Stimulated activated CD8-positive, alpha-beta memory T cell treated with anti-CD3 and anti-CD28 coated beads, Interleukin-7, amount 100 ng/mL, for 4 hours (primary cell): ENCODE measurements around the gene VPS26C.
"Not testable (repeated sequence)": the region's sequence is repeated elsewhere in the genome, so short reads cannot be mapped to it uniquely, and the experiment has no call there.

Experiments used
- DNase-seq, 2 donors: peaks; one replicate each; pipeline ENCODE4 v3.0.0-alpha.2; 2020; ENCODE audit warnings: low read depth in 2 of 2

VPS26C gene

GRCh38 chr21:37267269-37268185 lies at the start of gene VPS26C:
Gene VPS26C (minus strand): TSS chr21:37267334. CDS start chr21:37267294, 40 bp downstream.
- DNase-seq = peak; percentile 98 to 99

DNA sequence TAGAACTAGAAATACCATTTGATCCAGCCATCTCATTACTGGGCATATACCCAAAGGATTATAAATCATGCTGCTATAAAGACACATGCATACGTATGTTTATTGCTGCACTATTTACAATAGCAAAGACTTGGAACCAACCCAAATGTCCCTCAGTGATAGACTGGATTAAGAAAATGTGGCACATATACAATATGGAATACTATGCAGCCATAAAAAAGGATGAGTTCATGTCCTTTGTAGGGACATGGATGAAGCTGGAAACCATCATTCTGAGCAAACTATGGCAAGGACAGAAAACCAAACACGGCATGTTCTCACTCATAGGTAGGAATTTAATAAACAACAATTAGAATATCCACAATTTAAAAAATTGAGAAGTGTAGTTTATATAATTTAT lies 48.9 kb upstream of the VPS26C start:
- not testable (repeated sequence) for DNase-seq

- no peak for DNase-seq
These were observed 33.1 kb upstream of the VPS26C start for GRCh38 chr21:37300114-37300751.

- DNase-seq = no peak
These were observed 30.2 kb upstream of the VPS26C start for GRCh38 chr21:37297364-37297763.

DNA sequence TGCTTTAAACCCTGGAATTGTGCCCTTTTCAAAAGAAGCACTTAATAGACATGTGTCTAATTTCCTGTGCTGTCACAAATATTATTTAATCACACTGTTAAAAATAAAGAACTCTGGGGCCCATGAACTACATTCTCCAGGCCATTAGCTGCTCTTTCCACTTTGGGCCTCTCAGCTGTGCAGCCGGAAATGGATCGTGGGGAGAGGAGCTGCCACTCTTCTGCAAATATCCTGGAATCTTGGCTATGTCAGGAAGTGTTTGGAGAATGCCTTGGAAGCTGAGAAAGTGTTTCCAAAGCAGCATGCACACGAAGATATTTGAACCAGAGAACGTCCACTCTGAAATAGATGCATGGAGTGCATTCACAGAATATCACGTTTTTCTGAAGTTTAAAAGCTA lies 27.5 kb upstream of the VPS26C start:
- no peak for DNase-seq

DNA sequence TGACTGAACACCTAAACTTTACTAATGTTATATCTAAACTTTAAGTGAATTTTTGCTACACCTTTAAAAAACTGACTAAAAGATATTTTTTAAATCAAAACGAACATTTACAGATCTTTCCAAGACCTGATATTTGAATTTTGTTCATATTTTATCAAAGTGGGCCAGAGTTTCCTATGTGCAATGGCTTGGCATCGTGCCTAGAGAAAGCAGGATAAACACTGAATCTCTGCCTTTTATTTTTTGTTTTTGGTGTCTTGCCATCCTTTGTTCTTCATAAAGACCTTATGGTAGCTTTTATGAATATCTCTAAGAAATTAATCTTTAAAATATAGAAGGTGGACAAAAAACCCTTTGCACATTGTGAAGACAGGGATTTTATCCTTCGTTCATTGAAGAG lies 25.8 kb upstream of the VPS26C start:
- no peak for DNase-seq

DNA sequence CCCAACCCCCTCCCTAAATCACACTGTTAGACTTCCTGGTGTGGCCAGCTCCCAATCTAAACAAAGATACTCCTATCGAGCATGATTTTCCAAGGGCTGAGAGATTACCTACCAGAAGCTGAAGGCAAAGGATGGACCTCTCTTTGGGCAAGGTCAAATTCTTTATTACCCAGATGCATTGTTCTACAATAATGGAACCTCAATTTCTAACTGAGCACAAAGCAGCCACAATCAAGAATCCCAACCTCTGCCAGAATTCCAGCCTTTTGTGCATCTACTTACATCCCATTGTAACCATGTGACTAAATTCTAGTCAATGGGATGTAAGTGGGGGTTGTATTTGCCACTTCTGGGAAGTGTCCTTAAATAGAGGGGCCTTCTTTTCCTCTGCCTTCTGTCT lies 24.9 kb upstream of the VPS26C start:
- no peak for DNase-seq

DNA sequence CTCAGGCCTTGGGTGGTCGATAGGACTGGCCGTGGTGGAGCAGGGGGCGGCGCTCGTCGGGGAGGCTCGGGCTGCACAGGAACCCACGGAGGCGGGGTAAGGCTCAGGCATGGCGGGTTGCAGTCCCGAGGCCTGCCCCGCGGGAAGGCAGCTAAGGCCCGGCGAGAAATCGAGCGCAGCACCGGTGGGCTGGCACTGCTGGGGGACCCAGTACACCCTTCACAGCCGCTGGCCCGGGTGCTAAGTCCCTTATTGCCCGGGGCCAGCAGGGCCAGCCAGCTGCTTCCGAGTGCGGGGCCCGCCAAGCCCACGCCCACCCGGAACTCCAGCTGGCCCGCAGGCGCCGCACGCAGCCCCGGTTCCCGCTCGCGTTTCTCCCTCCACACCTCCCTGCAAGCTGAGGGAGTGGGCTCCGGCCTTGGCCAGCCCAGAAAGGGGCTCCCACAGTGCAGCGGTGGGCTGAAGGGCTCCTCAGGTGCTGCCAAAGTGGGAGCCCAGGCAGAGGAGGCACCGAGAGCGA lies 16.1 kb upstream of the VPS26C start:
- not testable (repeated sequence) for DNase-seq

DNA sequence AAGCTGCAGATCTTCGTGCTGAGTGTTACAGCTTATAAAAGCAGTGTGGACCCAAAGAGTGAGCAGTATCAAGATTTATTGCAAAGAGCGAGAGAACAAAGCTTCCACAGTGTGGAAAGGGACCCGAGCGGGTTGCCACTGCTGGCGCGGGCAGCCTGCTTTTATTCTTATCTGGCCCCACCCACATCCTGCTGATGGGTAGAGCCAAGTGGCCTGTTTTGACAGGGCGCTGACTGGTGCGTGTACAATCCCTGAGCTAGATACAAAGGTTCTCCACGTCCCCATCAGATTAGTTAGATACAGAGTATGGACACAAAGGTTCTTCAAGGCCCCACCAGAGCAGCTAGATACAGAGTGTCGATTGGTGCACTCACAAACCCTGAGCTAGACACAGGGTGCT lies 15.5 kb upstream of the VPS26C start:
- DNase-seq = not testable (repeated sequence)

GRCh38 chr21:37281993-37282392 lies 14.9 kb upstream of the VPS26C start:
- no peak for DNase-seq

GRCh38 chr21:37281579-37281978 lies 14.4 kb upstream of the VPS26C start:
- no peak for DNase-seq

- DNase-seq = not testable (repeated sequence)
These were observed 12.1 kb upstream of the VPS26C start for GRCh38 chr21:37279271-37279670.

GRCh38 chr21:37278199-37278598 lies 11.1 kb upstream of the VPS26C start:
- no peak for DNase-seq

DNA sequence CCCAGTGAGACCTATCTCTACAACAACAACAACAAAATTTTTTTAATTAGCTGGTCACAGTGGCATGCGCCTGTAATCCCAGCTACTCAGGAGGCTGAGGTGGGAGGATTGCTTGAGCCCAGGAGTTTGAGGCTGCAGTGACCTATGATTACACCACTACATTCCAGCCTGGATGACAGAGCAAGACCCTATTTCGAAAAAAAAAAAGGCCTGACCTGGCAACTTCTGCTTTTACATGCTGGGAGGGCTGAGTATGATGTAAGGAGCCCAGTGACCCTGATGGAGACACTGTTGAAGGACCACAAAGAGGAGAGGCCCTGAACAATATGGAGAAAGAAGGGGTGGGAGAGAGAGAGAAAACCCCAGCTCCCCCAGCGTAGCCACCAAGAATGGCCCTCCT lies 9.2 kb upstream of the VPS26C start:
- DNase-seq = no peak

- DNase-seq = no peak
These were observed 7.0 kb upstream of the VPS26C start for GRCh38 chr21:37273911-37274690.

- no peak for DNase-seq
These were observed 6.3 kb upstream of the VPS26C start for GRCh38 chr21:37273440-37273839.

DNA sequence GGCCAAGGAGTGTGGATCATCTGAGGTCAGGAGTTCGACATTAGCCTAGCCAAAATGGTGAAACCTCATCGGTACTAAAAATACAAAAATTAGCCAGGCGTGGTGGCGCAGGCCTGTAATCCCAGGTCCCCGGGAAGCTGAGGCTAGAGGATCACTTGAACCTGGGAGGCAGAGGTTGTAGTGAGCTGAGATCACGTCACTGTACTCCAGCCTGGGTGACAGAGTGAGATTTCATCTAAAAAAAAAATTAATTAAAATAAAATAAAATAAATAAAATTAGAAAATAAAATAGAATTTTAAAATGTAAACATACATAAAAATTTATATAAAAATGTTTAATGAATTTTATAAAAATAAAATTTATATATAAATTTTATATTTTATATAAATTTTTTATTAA lies 5.8 kb upstream of the VPS26C start:
- no peak for DNase-seq

- DNase-seq = no peak
These were observed 3.6 kb upstream of the VPS26C start for GRCh38 chr21:37270576-37271365.

DNA sequence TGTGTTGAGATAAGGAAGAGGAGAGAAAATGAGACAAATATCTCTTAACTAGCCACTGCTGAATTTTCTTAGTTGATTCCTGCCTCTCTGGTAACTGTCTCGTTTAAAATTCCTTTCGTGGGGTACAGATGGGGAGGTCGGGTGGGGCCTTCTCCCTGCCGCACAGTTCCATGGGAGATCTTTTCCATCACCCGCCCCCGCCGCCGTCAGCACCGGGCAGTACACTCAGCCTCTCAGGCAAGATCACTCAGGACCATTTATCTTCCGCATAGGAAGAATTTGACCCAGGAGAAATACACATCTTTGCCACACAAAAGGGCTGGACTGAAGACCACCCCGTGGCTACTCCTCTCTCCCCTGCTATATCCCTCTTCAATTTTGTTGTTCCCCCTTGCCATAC lies 2.3 kb upstream of the VPS26C start:
- no peak for DNase-seq

DNA sequence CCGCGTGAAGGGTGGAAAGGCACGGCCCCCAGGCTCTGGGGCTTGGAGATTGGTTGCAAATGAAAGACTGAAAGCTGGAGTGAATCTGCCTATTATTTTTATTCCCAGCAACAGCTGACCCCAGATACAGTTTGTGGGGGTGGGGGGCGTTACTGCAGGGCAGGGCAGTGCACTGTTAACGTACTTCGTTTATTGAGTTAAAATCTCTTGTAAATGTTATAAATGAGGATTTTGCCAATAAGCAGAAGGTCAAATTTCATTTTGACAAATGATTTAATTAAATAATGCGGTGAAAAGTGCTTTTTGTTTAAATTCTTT lies 1.0 kb upstream of the VPS26C start:
- DNase-seq = no peak

DNA sequence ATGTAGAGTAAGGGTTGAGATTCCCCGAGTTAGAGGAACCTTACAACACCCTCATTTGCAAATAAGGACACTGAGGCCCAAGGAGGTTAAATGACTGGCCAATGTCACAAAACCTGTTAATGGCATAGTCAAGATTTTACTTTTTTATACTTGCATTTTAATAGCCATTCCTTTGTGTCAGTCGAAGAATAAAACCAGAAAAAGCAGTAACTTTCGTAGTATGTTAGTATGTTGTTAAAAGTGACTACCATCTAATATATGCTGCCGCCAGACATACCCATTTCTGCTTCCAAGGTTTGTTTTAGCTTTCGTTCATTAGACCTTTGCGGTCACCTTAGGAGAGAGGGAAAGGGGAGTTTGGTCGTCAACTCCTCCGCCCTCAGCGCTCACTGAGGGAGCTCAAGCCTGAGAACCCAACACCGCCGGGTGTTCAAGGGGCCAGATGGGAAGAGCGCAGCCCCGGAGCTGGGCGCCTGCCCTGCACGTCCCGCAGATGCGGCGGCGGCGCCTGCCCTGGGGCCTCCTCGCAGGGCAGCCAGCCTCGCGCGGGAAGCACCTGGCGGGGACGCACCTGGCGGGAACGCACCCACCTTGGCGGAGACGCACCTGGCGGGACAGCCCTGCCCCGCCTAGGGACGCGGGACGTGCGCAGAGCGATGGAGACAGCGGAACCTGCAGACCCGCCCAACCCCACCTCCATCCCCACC lies 466 bp downstream of the VPS26C start:
- no peak for DNase-seq
